ENCODE results near the gene PAK3. TPM values are rescaled to one million over a fixed set of nuclear protein-coding genes. Genes with fewer than 3 reads are reported as not detected.
A peak's percentile ranks its signal among the peaks of the same experiment; 100 is the strongest.

Gene PAK3
- total and polyA plus RNA-seq, 2 experiments from 2014 or later = 5.0 to 5.4 TPM

- no peak overlapping the region for H2AFZ ChIP-seq
- no peak for TF ChIP-seq REST (IDR thresholded peaks at IDR 0.05; ENCODE audit: unreplicated experiment)
- H3K4me3 ChIP-seq = no peak overlapping the region
- DNase-seq (ENCODE audit: low spot score) (no peak), ATAC-seq (no peak)
- no peaks in the 10 kb centered on the region for H3K27me3 ChIP-seq (ENCODE audit: insufficient read depth)
- no peaks in the 10 kb centered on the region for H4K20me1 ChIP-seq (replicated peaks; ENCODE audit: insufficient read depth)
- H3K4me2 ChIP-seq = no peak overlapping the region
- no peaks in the 10 kb centered on the region for H3F3A ChIP-seq (replicated peaks; ENCODE audit: low read depth)
- H3K4me1 Mint-ChIP-seq = peaks cover 5% of the 10 kb centered on the region; the same call in 2 of the 3 replicates
- H3K36me3 Mint-ChIP-seq (ENCODE audit: low read depth) = no peaks in the 10 kb centered on the region
- H3K27ac ChIP-seq (ENCODE audit: low read depth) = no peak overlapping the region
- no peaks in the 10 kb centered on the region for H3K36me3 ChIP-seq (ENCODE audit: insufficient read depth)
- no peaks in the 10 kb centered on the region for H3K4me1 ChIP-seq (ENCODE audit: insufficient read depth)
- no peak overlapping the region for H3K27ac Mint-ChIP-seq
- no peak overlapping the region for H3K4me3 Mint-ChIP-seq
- H3K79me2 ChIP-seq (replicated peaks; ENCODE audit: insufficient read depth) = no peaks in the 10 kb centered on the region
- H3K27me3 Mint-ChIP-seq (ENCODE audit: insufficient read depth, low read depth, poor library complexity) = no peaks in the 10 kb centered on the region
- no peaks in the 10 kb centered on the region for H3K9me3 Mint-ChIP-seq
- no peaks in the 10 kb centered on the region for H3K9me2 ChIP-seq (ENCODE audit: insufficient read depth)
These were observed 23.4 kb downstream of the PAK3 start for GRCh38 chrX:111119341-111119740.

- H3K4me3 Mint-ChIP-seq = no peak overlapping the region
- Histone ChIP-seq H3K4me1 (ENCODE audit: insufficient read depth) (no peaks in the 10 kb centered on the region), H3K27ac (ENCODE audit: low read depth) (no peak overlapping the region), H3K79me2 (replicated peaks; ENCODE audit: insufficient read depth) (no peaks in the 10 kb centered on the region), H3K9me2 (ENCODE audit: insufficient read depth) (no peaks in the 10 kb centered on the region), H3F3A (replicated peaks; ENCODE audit: low read depth) (no peaks in the 10 kb centered on the region), H2AFZ (no peak overlapping the region), H3K27me3 (ENCODE audit: insufficient read depth) (no peaks in the 10 kb centered on the region), H3K36me3 (ENCODE audit: insufficient read depth) (no peaks in the 10 kb centered on the region), H3K4me2 (no peak overlapping the region), H3K4me3 (no peak overlapping the region), H4K20me1 (replicated peaks; ENCODE audit: insufficient read depth) (no peaks in the 10 kb centered on the region)
- no peak for TF ChIP-seq EZH2phosphoT487 (IDR thresholded peaks at IDR 0.05; ENCODE audit: unreplicated experiment)
- no peak for TF ChIP-seq ETS1 (IDR thresholded peaks at IDR 0.05)
- TF ChIP-seq ZNF114 (CRISPR knock-in tag; IDR thresholded peaks at IDR 0.05) = no peak
- TF ChIP-seq REST (IDR thresholded peaks at IDR 0.05; ENCODE audit: unreplicated experiment) = no peak
- no peak for TF ChIP-seq JUNB (IDR thresholded peaks at IDR 0.05; ENCODE audit: unreplicated experiment)
- H3K27ac Mint-ChIP-seq = 0 out of 2 replicates have a peak overlapping the region, but pooled peaks have one; percentile 40
- ATAC-seq (no peak), DNase-seq (ENCODE audit: low spot score) (no peak)
- no peaks in the 10 kb centered on the region for H3K27me3 Mint-ChIP-seq (ENCODE audit: insufficient read depth, low read depth, poor library complexity)
- no peaks in the 10 kb centered on the region; the same call in 2 of the 3 replicates for H3K36me3 Mint-ChIP-seq (ENCODE audit: low read depth)
- peaks cover 5% of the 10 kb centered on the region; the same call in 2 of the 3 replicates for H3K4me1 Mint-ChIP-seq
- no peaks in the 10 kb centered on the region for H3K9me3 Mint-ChIP-seq
These were observed 27.1 kb downstream of the PAK3 start for GRCh38 chrX:111123125-111123524.
